Fibroblast of skin of left biceps (primary cell): ENCODE data around the gene CTIF.
"Not testable (repeated sequence)": the region's sequence is repeated elsewhere in the genome, so short reads cannot be mapped to it uniquely, and the experiment has no call there.

Source experiments
- DNase-seq, 2 experiments: peaks; one replicate each; pipeline ENCODE4 v3.0.0-alpha.2; 2013; ENCODE audit warnings: low read depth in 2 of 2

Gene CTIF

DNA sequence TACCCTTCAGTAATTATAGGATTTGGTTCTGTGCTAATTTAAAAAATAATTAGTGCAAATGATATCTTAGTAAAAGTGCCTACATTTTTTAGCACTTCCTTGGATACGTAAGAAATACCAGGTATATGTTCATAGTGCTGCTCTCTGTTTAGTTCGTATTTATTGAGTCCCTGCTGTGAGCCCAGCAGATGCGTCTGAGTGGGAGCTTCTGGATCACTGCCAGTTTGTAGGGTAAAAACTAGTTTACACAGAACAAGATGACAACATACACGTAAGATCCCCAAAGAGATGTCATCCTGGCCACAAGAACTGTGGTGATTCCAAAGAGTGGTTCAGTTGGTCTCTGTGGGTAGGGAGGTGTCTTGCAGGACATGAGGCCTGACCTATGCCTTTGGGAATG lies 103.2 kb downstream of the CTIF start:
- no peak for DNase-seq

- DNase-seq, result no peak
Observed at GRCh38 chr18:48642503-48642902, 103.7 kb downstream of the CTIF start.

DNA sequence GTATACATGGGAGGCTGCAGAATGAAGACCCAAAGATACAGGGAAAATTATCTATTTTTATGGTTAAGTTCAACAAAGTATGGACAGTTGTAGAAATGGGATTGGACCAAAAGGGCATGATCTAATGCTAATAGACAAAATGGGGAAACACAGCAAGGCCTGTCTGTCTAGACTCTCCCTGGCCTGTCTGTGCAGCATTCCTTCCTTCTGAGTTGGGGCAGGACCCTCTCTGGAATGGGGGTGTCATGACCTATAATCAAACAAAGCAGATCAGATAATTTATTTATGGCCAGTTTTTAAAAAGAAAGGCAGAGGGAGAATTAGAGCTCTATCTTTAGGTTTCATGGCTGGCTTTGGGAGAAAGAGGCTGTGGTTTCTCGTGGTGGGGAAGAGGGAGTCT lies 104.4 kb downstream of the CTIF start:
- no peak for DNase-seq

GRCh38 chr18:48644029-48644428 lies 105.2 kb downstream of the CTIF start:
- no peak for DNase-seq

- DNase-seq, result no peak
Observed at GRCh38 chr18:48645427-48646002, 106.7 kb downstream of the CTIF start.

DNA sequence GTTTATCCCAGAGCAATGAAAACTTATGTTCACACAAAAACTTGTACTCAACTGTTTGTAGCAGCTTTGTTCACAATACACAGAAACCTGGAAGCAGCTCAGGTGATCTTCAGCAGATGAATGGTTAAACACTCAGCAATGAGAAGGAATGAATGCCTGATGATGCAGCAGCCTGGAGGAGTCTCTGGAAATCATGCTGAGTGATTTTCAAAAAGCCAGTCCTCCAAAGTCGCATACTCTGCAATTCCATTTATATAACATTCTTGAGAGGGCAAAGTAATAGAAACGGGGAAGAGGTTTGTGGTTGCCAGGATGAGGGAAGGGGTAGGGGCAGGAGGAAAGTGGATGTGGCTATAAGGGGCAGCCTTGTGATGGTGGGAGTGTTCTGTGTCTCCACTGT lies 108.1 kb downstream of the CTIF start:
- no peak for DNase-seq

- DNase-seq, result no peak
Observed at GRCh38 chr18:48649231-48649630, 110.4 kb downstream of the CTIF start.

- not testable (repeated sequence) for DNase-seq
Observed at GRCh38 chr18:48654591-48654990, 115.8 kb downstream of the CTIF start.

GRCh38 chr18:48655508-48655907 lies 116.7 kb downstream of the CTIF start:
- DNase-seq, result no peak

GRCh38 chr18:48656176-48656575 lies 117.3 kb downstream of the CTIF start:
- DNase-seq, result no peak

DNA sequence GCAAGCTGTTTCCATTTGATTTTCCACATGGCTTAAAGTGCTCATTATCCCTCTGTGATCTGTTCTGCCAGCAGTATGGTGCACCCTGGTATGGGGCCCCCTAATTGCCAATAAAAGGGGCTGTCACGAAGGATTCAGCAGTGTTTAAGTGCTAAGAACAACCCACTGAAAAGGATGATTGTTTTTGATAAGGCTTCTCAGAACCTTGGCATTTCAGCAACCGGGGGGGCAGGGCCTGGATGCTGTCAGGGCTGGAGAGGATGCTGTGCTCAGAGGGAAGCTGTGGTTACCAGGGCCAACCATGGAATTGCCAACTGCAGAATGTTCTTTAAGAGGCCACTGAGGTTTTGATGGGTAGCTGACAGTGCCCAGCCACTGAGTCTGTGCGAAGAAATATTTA lies 117.8 kb downstream of the CTIF start:
- no peak for DNase-seq

DNA sequence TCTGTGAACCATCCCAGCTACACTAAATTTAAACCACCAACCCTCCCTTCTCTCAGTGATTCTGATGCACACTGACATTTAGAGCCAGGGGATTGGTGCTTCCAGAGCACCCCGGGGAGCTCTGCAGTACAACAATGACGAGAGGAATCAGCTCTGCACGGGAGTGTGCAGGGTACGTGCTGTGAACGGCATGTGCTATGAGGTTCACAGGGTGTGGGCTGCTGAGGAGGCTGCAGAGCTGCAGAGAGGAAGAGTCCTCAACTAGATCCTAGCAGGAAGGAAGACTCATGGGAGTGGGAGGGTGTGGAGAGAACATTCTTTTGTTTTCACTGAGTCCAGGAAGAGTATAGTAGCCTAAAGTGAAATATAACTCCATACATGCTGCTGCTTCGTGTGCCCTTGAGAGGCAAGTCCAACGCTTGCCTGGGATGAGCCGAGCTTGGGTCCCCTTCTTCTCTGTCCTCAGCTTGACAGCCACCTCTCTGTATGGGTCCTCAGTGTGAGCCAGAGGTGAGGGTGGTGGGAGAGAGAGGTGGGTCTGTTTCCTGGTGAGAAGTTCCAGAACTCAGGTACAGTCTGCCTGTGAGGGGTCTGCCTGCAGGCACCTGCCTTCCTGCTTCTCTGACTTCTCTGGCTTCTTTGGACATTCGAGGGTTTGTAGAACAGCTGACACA lies 118.8 kb downstream of the CTIF start:
- no peak for DNase-seq

DNA sequence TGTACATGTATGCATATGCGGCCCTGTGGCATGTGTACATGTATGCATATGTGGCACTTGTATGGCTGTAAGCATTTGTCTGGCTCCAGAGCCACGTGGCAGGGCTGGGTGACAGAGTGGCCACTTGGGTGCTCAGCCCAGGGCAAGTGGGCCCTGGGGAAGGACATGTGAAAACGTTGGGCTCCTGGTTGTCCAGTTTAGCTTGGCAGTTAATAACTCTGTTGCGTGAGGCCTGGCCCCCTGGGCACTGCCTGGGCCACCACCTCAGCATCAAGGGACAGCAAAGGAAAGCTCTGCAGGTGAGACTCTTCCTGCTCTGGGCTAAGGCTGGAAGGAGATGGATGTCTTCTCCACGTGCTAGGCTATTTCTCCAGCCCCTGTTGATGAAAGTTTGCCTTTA lies 119.9 kb downstream of the CTIF start:
- DNase-seq, result no peak

GRCh38 chr18:48659188-48660009 lies 120.6 kb downstream of the CTIF start:
- no peak for DNase-seq

- no peak for DNase-seq
Observed at GRCh38 chr18:48660346-48661228, 121.8 kb downstream of the CTIF start.

- no peak for DNase-seq
Observed at GRCh38 chr18:48661421-48661820, 122.6 kb downstream of the CTIF start.

- no peak for DNase-seq
Observed at GRCh38 chr18:48662011-48662661, 123.3 kb downstream of the CTIF start.

DNA sequence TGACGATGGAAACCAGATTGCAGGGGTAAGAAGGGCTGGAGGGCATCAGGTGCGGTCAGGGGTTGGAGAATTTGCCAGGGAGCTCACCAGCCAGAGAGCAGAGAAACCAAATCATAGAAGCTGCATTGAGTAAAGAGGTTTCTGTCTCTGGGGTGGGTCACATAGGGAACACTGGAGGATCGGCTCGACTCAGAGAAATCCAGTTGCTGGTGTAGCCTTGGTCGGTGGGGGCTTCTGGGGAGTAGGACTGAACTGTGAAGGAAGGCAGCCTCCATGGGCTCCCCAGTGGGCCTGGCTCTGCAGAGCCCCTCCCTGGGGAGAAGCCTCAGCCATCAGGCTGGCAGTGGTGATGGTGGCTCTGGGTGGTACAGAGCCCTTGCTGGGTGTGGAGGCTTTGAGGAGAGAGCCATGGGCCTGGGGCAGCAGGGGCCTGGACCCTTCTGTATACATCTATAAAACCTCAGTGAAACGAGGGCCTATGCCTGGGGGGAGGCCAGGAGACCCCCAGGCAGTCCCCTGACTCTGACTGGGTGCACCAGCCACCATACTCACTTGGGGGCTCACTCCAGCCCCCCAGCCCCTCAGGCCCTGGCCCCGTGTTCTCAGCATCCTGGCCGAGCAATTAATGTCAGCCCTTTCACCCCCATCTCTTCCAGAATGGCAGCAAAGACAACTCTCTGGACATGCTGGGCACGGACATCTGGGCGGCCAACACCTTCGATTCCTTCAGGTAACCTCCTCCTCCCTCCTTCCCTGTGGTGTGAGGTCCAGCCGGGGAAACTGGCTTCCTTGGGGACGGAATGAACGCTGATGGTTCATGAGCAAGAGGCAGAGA lies 124.5 kb downstream of the CTIF start:
- DNase-seq, result no peak

DNA sequence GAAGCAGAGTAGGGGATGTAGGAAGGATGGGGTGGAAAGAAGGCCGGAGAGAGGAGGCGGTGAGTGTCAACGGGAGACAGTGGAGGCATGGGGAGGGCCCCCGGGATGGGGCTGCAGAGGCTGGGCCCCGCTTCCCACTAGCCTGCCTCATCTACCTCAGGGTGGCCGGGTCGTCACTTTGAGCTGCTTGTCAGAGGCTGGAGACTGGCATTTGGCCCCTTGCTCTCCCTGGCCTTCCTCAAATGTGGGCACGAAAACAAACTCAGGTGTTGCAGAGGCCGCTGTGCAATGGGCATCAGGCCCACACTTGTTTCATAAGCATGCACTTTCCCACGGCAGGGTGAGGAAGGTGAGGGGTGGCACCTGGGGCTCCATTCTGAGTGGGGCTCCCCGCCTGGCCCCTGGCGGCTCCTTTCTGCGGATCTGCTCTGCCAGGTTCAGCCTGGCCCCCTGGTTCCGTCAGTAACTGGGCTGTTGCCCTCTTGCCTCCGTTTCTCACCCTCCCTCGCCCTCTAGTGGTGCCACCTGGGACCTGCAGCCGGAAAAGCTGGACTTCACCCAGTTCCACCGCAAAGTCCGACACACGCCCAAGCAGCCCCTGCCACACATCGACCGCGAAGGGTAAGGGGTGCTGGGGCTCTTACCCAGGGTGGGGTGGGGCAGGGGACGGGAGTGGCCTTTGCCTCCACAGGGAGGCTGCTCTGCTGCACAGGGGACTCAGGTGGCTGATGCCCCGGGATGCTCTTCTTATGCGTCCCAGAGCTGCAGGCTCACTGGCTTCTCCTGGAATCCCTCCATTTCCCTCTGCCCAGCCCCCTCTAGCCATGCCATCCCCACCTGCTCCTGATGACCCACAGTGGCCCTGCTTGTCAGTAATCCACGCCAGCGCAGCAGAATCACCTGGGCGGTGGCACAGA lies 125.4 kb downstream of the CTIF start:
- DNase-seq, result no peak

- no peak for DNase-seq
Observed at GRCh38 chr18:48665654-48666053, 126.8 kb downstream of the CTIF start.
